Kidney epithelial cell (primary cell): ENCODE data around the gene CLUH. TPM values are rescaled to one million over a fixed set of nuclear protein-coding genes. Genes with fewer than 3 reads are reported as not detected.

Experiments
- DNase-seq: peaks from one replicate; pipeline ENCODE4 v3.0.0-alpha.2; 2010; ENCODE audit warnings: low read depth
- H3K27me3 ChIP-seq: 2 replicates; pipeline ENCODE4 v1.6.0; 2011; ENCODE audit warnings: low read length; ENCODE audit not compliant: control insufficient read depth, insufficient read depth
- H3K36me3 ChIP-seq: 2 replicates; pipeline ENCODE4 v1.5.1; 2011; ENCODE audit warnings: low read length; ENCODE audit not compliant: control insufficient read depth, insufficient read depth
- H3K4me3 ChIP-seq: 2 replicates; pipeline ENCODE4 v1.5.1; 2011; ENCODE audit warnings: low read depth, mild to moderate bottlenecking, control low read depth, low read length
- total RNA-seq: library from RNA; depleted of rRNA; stranded (reverse); fragments of >200 nt; gene quantifications from 2 replicates; pipeline ENCODE4 v1.2.3, GENCODE V29; 2015
- TF ChIP-seq, protein P1 (sequence below): IDR thresholded peaks from 2 replicates; pipeline ENCODE4 v1.5.1; 2011; ENCODE audit warnings: mild to moderate bottlenecking, moderate library complexity, low read length, control low read depth, inconsistent platforms; ENCODE audit not compliant: insufficient read depth, poor library complexity, severe bottlenecking

The CLUH gene
- total RNA-seq, 1 donor from 2014 or later: 64.4 TPM

DNA sequence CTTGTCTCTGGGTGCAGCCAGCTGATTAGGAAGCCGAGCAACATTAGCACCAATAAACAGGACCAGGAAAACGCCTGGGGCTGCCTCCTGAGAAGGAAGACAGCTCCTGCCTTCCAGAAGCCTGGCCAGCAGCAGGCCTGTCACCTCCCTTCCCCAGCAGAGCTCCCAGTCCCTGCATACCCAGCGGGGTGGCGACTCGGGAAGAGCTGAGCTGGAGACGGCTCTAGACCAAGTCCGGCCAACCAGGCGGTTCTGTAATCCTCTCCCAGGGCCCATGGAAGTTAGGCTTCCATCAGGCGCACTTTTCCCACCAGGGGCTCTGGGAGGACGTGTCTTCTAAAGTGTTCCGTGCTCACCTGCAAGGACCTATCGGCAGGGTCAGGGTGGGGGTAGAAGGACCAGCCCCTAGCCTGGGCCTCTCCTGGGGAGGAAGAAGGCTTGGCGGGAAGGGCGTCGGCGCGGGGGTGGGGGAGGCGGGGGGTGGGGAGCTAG is 12.0 kb upstream of the CLUH start:
- DNase-seq: no peak
- no peak overlapping the region for H3K4me3 ChIP-seq
- no peaks in the 10 kb centered on the region for H3K36me3 ChIP-seq
- TF ChIP-seq, protein P1, sequence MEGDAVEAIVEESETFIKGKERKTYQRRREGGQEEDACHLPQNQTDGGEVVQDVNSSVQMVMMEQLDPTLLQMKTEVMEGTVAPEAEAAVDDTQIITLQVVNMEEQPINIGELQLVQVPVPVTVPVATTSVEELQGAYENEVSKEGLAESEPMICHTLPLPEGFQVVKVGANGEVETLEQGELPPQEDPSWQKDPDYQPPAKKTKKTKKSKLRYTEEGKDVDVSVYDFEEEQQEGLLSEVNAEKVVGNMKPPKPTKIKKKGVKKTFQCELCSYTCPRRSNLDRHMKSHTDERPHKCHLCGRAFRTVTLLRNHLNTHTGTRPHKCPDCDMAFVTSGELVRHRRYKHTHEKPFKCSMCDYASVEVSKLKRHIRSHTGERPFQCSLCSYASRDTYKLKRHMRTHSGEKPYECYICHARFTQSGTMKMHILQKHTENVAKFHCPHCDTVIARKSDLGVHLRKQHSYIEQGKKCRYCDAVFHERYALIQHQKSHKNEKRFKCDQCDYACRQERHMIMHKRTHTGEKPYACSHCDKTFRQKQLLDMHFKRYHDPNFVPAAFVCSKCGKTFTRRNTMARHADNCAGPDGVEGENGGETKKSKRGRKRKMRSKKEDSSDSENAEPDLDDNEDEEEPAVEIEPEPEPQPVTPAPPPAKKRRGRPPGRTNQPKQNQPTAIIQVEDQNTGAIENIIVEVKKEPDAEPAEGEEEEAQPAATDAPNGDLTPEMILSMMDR: no peak
- H3K27me3 ChIP-seq: peaks cover 37% of the 10 kb centered on the region

DNA sequence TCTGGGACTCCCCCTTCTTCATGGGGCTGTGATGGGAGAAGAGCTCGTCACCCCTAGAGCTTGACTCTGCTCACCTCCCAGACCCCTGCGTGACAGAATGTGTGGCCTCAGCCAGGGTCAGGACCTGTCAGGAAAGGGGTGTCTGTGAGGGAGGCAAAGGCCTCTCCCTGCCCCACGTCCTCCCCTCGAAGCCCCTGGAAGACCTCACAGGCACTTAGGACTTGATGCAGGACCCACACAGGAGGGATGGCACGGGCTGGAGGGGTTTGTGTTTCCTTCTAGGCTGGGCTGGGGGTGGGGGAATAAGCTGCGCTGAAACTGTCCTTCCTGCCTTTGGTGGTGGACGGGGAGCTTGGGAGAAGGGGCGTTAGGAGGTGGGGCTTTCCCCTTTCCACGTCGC is 11.0 kb upstream of the CLUH start:
- no peak for DNase-seq
- Histone ChIP-seq H3K36me3 (no peaks in the 10 kb centered on the region), H3K4me3 (no peak overlapping the region), H3K27me3 (peaks cover 36% of the 10 kb centered on the region)
- TF ChIP-seq, protein P1: no peak

DNA sequence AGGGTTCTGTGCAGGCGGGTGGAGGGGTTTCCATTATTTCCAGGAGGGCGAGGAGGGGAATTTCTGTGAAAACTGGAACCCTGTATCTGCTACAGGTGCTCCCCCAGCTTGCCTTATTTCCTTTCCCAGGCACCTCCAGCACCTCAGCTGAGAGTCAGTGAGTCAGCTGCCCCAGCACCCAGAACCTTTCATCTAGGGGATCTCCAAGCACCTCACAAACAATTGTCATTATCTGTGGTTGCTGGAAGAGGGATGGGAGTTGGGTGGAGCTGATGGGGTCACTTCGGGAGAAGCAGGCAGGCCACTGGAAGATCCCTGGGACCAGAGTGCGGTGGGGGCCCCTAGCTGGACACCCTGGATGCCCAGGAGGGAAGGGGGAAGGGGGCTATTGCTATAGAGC is 10.0 kb upstream of the CLUH start:
- no peak for DNase-seq
- TF ChIP-seq, protein P1: no peak
- Histone ChIP-seq H3K4me3 (no peak overlapping the region), H3K27me3 (peaks cover 36% of the 10 kb centered on the region), H3K36me3 (no peaks in the 10 kb centered on the region)

GRCh38 chr17:2719861-2720260 is 8.3 kb upstream of the CLUH start:
- TF ChIP-seq, protein P1: no peak
- DNase-seq: no peak
- peaks cover 26% of the 10 kb centered on the region for H3K27me3 ChIP-seq

GRCh38 chr17:2718150-2718938 is 6.8 kb upstream of the CLUH start:
- DNase-seq: no peak
- TF ChIP-seq, protein P1: no peak
- H3K4me3 ChIP-seq: no peak overlapping the region

More at GRCh38 chr17:2719861-2720260, 8.3 kb upstream of the CLUH start:
- Histone ChIP-seq H3K36me3 (no peaks in the 10 kb centered on the region), H3K4me3 (no peak overlapping the region)

More at GRCh38 chr17:2718150-2718938, 6.8 kb upstream of the CLUH start:
- H3K36me3 ChIP-seq: no peaks in the 10 kb centered on the region
- H3K27me3 ChIP-seq: peaks cover 14% of the 10 kb centered on the region
